ENCODE results near the gene SH3BP1.
"Not testable (repeated sequence)": the region's sequence is repeated elsewhere in the genome, so short reads cannot be mapped to it uniquely, and the experiment has no call there.

- not testable (repeated sequence) for TF ChIP-seq CTCF (IDR thresholded peaks at IDR 0.05; ENCODE audit: poor library complexity, severe bottlenecking); POLR2AphosphoS5 (IDR thresholded peaks at IDR 0.05); TAF1 (IDR thresholded peaks at IDR 0.05; ENCODE audit: low read depth); RAD21 (conservative IDR thresholded peaks at IDR 0.05); EZH2 (IDR thresholded peaks at IDR 0.05; ENCODE audit: borderline replicate concordance, insufficient read depth, low read length, poor library complexity, severe bottlenecking)
Measured at GRCh38 chr22:37602546-37603277, 36.8 kb upstream of the SH3BP1 start.

All from neural cell (in vitro differentiated cells).